ENCODE results near the gene GMDS. TPM values are rescaled to one million over a fixed set of nuclear protein-coding genes. Genes with fewer than 3 reads are reported as not detected.

Gene GMDS
- total and polyA plus RNA-seq, 2 of the 13 experiments (the other 11 are each of a cell fraction or from before 2014, with no cell fraction given): 64.4 to 112 TPM

GRCh38 chr6:2259002-2259494 is 13.6 kb upstream of the GMDS start (continued):
- no peak for TF ChIP-seq ZNF670 (CRISPR knock-in tag; IDR thresholded peaks at IDR 0.05; ENCODE audit: borderline replicate concordance)
- TF ChIP-seq ZSCAN20 (CRISPR knock-in tag; IDR thresholded peaks at IDR 0.05; ENCODE audit: borderline replicate concordance): no peak
- TF ChIP-seq RFX3 (CRISPR knock-in tag; IDR thresholded peaks at IDR 0.05): no peak
- TF ChIP-seq LRRFIP1 (CRISPR knock-in tag; conservative IDR thresholded peaks at IDR 0.05): no peak
- TF ChIP-seq SP1 (IDR thresholded peaks at IDR 0.05): no peak
- peak; percentile 17; the same call in 1 of the 2 replicates for TF ChIP-seq SP1 (CRISPR knock-in tag; IDR thresholded peaks at IDR 0.05)
- no peak for TF ChIP-seq TOE1 (CRISPR knock-in tag; IDR thresholded peaks at IDR 0.05)
- no peak for TF ChIP-seq ZNF329 (CRISPR knock-in tag; IDR thresholded peaks at IDR 0.05; ENCODE audit: low read depth)
- TF ChIP-seq NFAT5 (CRISPR knock-in tag; IDR thresholded peaks at IDR 0.05): no peak
- no peak for TF ChIP-seq CC2D1A (CRISPR knock-in tag; IDR thresholded peaks at IDR 0.05)
- no peak; the same call in 1 of the 2 replicates for TF ChIP-seq SAFB2 (CRISPR knock-in tag; IDR thresholded peaks at IDR 0.05; ENCODE audit: borderline replicate concordance, low read depth)
- peak; percentile 86 for TF ChIP-seq MED13 (CRISPR knock-in tag; IDR thresholded peaks at IDR 0.05)
- TF ChIP-seq GLMP (CRISPR knock-in tag; IDR thresholded peaks at IDR 0.05; ENCODE audit: borderline replicate concordance): no peak
- peak; percentile 88 for TF ChIP-seq ZNF609 (CRISPR knock-in tag; IDR thresholded peaks at IDR 0.05; ENCODE audit: borderline replicate concordance)
- TF ChIP-seq ISL2 (CRISPR knock-in tag; IDR thresholded peaks at IDR 0.05): peak; percentile 91
- peak; percentile 84 for TF ChIP-seq CEBPG (CRISPR knock-in tag; IDR thresholded peaks at IDR 0.05)
- TF ChIP-seq JUN (CRISPR knock-in tag; IDR thresholded peaks at IDR 0.05): peak; percentile 62; the same call in 1 of the 2 replicates
